LNCAP (cell line): Measurements from ENCODE around the gene ZBTB20.

Source experiments
- TF ChIP-seq, protein P1 (sequence below): fragments of 450-650 bp; IDR thresholded peaks from 2 replicates; pipeline ENCODE4 v1.5.1; 2017; ENCODE audit warnings: mild to moderate bottlenecking

Gene ZBTB20

GRCh38 chr3:114494498-114494897 lies 652.6 kb downstream of the ZBTB20 start:
- TF ChIP-seq, protein P1, sequence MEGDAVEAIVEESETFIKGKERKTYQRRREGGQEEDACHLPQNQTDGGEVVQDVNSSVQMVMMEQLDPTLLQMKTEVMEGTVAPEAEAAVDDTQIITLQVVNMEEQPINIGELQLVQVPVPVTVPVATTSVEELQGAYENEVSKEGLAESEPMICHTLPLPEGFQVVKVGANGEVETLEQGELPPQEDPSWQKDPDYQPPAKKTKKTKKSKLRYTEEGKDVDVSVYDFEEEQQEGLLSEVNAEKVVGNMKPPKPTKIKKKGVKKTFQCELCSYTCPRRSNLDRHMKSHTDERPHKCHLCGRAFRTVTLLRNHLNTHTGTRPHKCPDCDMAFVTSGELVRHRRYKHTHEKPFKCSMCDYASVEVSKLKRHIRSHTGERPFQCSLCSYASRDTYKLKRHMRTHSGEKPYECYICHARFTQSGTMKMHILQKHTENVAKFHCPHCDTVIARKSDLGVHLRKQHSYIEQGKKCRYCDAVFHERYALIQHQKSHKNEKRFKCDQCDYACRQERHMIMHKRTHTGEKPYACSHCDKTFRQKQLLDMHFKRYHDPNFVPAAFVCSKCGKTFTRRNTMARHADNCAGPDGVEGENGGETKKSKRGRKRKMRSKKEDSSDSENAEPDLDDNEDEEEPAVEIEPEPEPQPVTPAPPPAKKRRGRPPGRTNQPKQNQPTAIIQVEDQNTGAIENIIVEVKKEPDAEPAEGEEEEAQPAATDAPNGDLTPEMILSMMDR, result no peak

GRCh38 chr3:114490829-114491228 lies 656.3 kb downstream of the ZBTB20 start:
- TF ChIP-seq, protein P1, result no peak

DNA sequence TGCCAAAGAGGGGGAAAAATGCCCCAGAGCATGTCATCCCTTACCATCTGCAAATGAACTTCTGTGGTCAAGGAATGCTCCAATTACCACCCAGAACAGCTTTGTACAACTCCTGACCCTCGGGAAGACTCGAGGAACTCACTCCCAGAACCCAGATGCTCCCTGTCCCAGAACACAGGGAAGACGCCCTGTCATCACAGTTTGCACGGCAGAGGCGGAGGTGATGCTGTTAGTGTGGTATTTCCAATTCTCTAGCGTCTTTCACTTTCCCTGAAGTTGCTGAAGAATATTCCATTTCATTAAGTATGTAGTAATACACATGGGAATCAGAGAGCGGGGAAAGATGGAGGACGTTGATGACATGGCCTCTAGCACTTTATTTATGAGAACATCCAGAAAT lies 659.6 kb downstream of the ZBTB20 start:
- TF ChIP-seq, protein P1, result no peak

DNA sequence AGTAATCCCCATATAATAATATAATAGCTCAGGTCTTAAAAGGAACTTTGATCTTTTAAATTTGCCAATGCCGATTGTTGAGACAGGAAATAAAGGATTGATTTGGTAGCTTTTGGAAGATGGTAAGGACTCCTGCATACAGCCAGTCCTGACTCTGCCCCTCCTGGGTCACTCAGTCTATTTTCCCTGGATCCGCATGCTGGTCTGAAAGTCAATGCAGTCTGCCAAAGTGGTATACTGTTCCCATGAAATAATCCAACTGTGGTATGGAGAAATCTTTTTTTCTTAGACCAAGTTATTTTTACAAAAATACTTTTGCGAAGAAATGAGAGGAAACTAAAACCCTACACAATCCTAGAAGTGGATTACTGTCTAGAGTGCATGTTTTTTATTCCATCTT lies 662.2 kb downstream of the ZBTB20 start:
- TF ChIP-seq, protein P1, result no peak

GRCh38 chr3:114481113-114481512 lies 666.0 kb downstream of the ZBTB20 start:
- TF ChIP-seq, protein P1, result no peak

GRCh38 chr3:114480442-114480841 lies 666.6 kb downstream of the ZBTB20 start:
- TF ChIP-seq, protein P1, result no peak

DNA sequence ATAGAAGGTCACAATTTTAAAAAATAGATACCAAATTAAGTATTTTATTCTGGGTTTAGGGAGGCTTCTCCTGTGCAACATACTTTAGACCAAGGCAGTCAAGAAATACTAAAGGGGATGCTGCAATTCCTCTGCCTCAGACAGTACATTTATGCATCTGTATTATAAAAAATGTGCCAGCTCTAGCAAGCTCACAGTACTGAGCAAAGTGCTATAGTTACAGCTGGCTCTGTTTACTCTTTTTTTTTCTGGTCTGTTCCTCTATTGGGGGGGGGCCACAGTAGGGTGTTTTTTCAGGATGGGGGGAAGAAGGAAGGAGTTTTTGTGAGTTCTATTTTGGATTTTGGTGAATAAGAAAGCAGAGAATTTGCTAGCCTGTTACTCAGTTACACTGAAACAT lies 668.3 kb downstream of the ZBTB20 start:
- TF ChIP-seq, protein P1, result no peak

GRCh38 chr3:114476511-114476910 lies 670.6 kb downstream of the ZBTB20 start:
- TF ChIP-seq, protein P1, result no peak
